Esophagus muscularis mucosa (tissue), 4 donors: Measurements from ENCODE around the gene BBLN. TPM values are rescaled to one million over a fixed set of nuclear protein-coding genes. Genes with fewer than 3 reads are reported as not detected.
A peak's percentile ranks its signal among the peaks of the same experiment; 100 is the strongest.

Experiments used
- DNase-seq: peaks from one replicate; pipeline ENCODE4 v3.0.0-alpha.2; 2017; ENCODE audit errors: extremely low spot score
- H3K27ac ChIP-seq, 4 donors: fragments of 200-600 bp; sonication (generic); replicated peaks in 1 of 4; 1 replicate in 3 of 4; 2 replicates in 1 of 4; pipeline ENCODE4 v1.5.1; 2016 to 2019; ENCODE audit warnings: mild to moderate bottlenecking in 1 of 4
- H3K27me3 ChIP-seq, 4 donors: fragments of 200-600 bp; sonication (generic); one replicate each; pipeline versions ENCODE4 v1.5.1 to v1.6.0; 2016 to 2019
- H3K36me3 ChIP-seq, 4 donors: fragments of 200-600 bp; sonication (generic); one replicate each; pipeline ENCODE4 v1.5.1; 2016 to 2019
- H3K4me1 ChIP-seq, 4 donors: fragments of 200-600 bp; sonication (generic); one replicate each; pipeline ENCODE4 v1.5.1; 2016 to 2019
- H3K4me3 ChIP-seq, 4 donors: fragments of 200-600 bp; sonication (generic); 1 replicate in 2 of 4; 2 replicates in 2 of 4; pipeline ENCODE4 v1.5.1; 2016 to 2019; ENCODE audit warnings: mild to moderate bottlenecking in 4 of 4, moderate library complexity in 1 of 4
- H3K9me3 ChIP-seq, 4 donors: fragments of 200-600 bp; sonication (generic); 1 replicate in 3 of 4; 2 replicates in 1 of 4; pipeline ENCODE4 v1.5.1; 2016 to 2019
- CTCF ChIP-seq, 3 experiments: fragments of 200-600 bp in 2 of 3; fragments of 450-650 bp in 1 of 3; sonication (generic) in 2 of 3; IDR thresholded peaks; one replicate each; pipeline ENCODE4 v1.5.1; 2017 to 2019; ENCODE audit warnings: antibody characterized with exemption in 3 of 3, mild to moderate bottlenecking in 2 of 3, moderate library complexity in 1 of 3
- EP300 ChIP-seq: sonication (generic); formaldehyde crosslinking; IDR thresholded peaks from one replicate; pipeline ENCODE4 v1.6.1; 2017; ENCODE audit warnings: antibody characterized with exemption
- POLR2A ChIP-seq: fragments of 450-650 bp; IDR thresholded peaks from one replicate; pipeline ENCODE4 v1.6.1; 2017; ENCODE audit warnings: antibody characterized with exemption, moderate library complexity, mild to moderate bottlenecking, low read depth
- POLR2AphosphoS5 ChIP-seq, 2 donors: sonication (generic); formaldehyde crosslinking; IDR thresholded peaks; one replicate each; pipeline ENCODE4 v1.6.1; 2017; ENCODE audit warnings: antibody characterized with exemption in 2 of 2
- WGBS: methylation state at CpG from one replicate; pipeline ENCODE4 v1.1.5; 2018; 5-methylcytosine and 5-hydroxymethylcytosine counted together
- intact Hi-C: fragments of 100-400 bp; cut with DNase I; formaldehyde crosslinking; loops from one replicate; pipeline ENCODE4 v1.15.1; 2023
- total RNA-seq, 4 donors: library from RNA; depleted of rRNA; stranded (reverse); fragments of >200 nt; gene quantifications; one replicate each; pipeline versions ENCODE4 v1.1.0 to v1.2.1, GENCODE V29; 2016

BBLN gene
- total RNA-seq, 4 donors from 2014 or later, result 132 to 213 (median 148) TPM

DNA sequence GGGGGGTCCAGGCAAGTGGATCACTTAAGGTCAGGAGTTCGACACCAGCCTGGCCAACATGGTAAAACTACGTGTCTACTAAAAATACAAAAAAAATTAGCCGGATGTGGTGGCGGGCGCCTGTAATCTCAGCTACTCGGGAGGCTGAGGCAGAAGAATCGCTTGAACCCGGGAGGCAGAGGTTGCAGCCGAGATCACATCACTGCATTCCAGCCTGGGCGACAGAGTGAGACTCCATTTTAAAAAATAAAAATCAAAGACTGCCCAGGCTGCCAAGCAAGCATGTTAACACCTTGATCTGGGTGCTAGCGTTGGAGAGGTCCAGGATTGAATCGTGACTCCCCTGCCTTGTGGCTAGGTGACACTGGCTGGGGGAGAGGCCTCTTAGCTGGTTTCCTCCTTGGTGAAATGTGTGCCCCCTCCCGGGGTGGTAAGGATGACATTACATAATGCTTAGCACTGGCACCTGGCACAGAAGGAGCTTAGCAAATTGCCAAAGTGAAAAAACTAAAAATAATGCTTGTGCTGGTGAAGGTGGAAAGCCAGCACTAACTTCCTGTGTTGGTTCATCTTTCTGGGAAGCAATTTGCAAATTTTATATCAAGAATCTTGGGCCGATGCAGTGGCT, 33.5 kb downstream of the BBLN start:
- WGBS, result 85% methylated on average over 14 of the region's 14 CpGs
- Histone ChIP-seq H3K27me3 (no peaks in the 10 kb centered on the region), H3K36me3 (peaks cover 0 to 18% (median 11%) of the 10 kb centered on the region in 4 donors), H3K4me1 (peaks cover 23 to 34% (median 31%) of the 10 kb centered on the region in 4 donors), H3K9me3 (no peaks in the 10 kb centered on the region), H3K27ac (peak overlapping the region; percentile 86 to 95 (median 91)), H3K4me3 (peak overlapping the region in 1 of 4 donors; percentile 86)
- intact Hi-C loops, result no loop called here
- no peak for DNase-seq
- TF ChIP-seq POLR2AphosphoS5 (IDR thresholded peaks at IDR 0.05), result no peak
- no peak for TF ChIP-seq CTCF (IDR thresholded peaks at IDR 0.05)
- no peak for TF ChIP-seq POLR2A
- TF ChIP-seq EP300, result no peak

- no peak for TF ChIP-seq EP300
- TF ChIP-seq POLR2AphosphoS5 (IDR thresholded peaks at IDR 0.05), result no peak
- no peak for TF ChIP-seq POLR2A
- TF ChIP-seq CTCF (IDR thresholded peaks at IDR 0.05), result no peak
- Histone ChIP-seq H3K27me3 (peaks cover 0 to 21% (median 3%) of the 10 kb centered on the region in 4 donors), H3K4me1 (peaks cover 11 to 22% (median 20%) of the 10 kb centered on the region in 4 donors), H3K27ac (no peak overlapping the region), H3K36me3 (no peaks in the 10 kb centered on the region), H3K9me3 (no peaks in the 10 kb centered on the region), H3K4me3 (no peak overlapping the region)
- no peak for DNase-seq
- intact Hi-C loops, result no loop called here
- 94% methylated on average over 13 of the region's 13 CpGs for WGBS
These were observed 41.6 kb downstream of the BBLN start for GRCh38 chr9:128201441-128202369.

GRCh38 chr9:128202648-128203023, 42.6 kb downstream of the BBLN start:
- intact Hi-C loops, result no loop called here
- TF ChIP-seq POLR2A (no peak), POLR2AphosphoS5 (IDR thresholded peaks at IDR 0.05) (no peak), EP300 (no peak)
- 17% methylated on average over 2 of the region's 2 CpGs for WGBS

GRCh38 chr9:128203024-128203706, 43.1 kb downstream of the BBLN start, which contains the start of gene DNM1:
DNM1 (plus strand) TSS chr9:128203379; CDS start chr9:128203471, 92 bp downstream.
- H3K36me3 ChIP-seq, result no peaks in the 10 kb centered on the region
- no peak for DNase-seq
- peaks cover 0 to 21% (median 3%) of the 10 kb centered on the region in 4 donors for H3K27me3 ChIP-seq
- intact Hi-C loops, result no loop called here
- no peaks in the 10 kb centered on the region for H3K9me3 ChIP-seq
- 0% methylated on average over 23 of the region's 72 CpGs for WGBS
- H3K27ac ChIP-seq, result peak within 1 kb of the TSS; percentile 54 to 76 (median 58)
- peak within 1 kb of the TSS; percentile 67 to 71 (median 70) for H3K4me3 ChIP-seq
- H3K4me1 ChIP-seq, result peaks cover 11 to 26% (median 20%) of the 10 kb centered on the region in 4 donors
- TF ChIP-seq CTCF (IDR thresholded peaks at IDR 0.05) (peak in 2 of 3 experiments; percentile 94 to 99), POLR2AphosphoS5 (IDR thresholded peaks at IDR 0.05) (peak in 1 of 2 donors; percentile 48), POLR2A (no peak), EP300 (no peak)

More at GRCh38 chr9:128202648-128203023, 42.6 kb downstream of the BBLN start:
- Histone ChIP-seq H3K27me3 (peaks cover 0 to 21% (median 3%) of the 10 kb centered on the region in 4 donors), H3K4me3 (peak overlapping the region in 3 of 4 donors; percentile 70 to 71 (median 70)), H3K36me3 (no peaks in the 10 kb centered on the region), H3K4me1 (peaks cover 11 to 24% (median 20%) of the 10 kb centered on the region in 4 donors), H3K27ac (peak overlapping the region in 1 of 4 donors; percentile 76), H3K9me3 (no peaks in the 10 kb centered on the region)
- no peak for DNase-seq
